SK-N-MC (cell line): ENCODE measurements around the gene NCOA1.

Experiments
- EZH2 ChIP-seq: fragments of 200-600 bp; sonication (generic); IDR thresholded peaks from one replicate; pipeline ENCODE4 v1.6.1; 2017; ENCODE audit warnings: antibody characterized with exemption
- FOXP2 ChIP-seq: optimal IDR thresholded peaks from 2 replicates; pipeline ENCODE3; 2011; ENCODE audit warnings: mild to moderate bottlenecking, moderate library complexity; ENCODE audit not compliant: insufficient read depth; ENCODE audit errors: extremely low read length, control extremely low read depth
- POLR2AphosphoS5 ChIP-seq: IDR thresholded peaks from 2 replicates; pipeline ENCODE4 v1.6.1; 2012; ENCODE audit warnings: mild to moderate bottlenecking, low read depth, low read length, borderline replicate concordance

- TF ChIP-seq EZH2 (no peak), POLR2AphosphoS5 (no peak), FOXP2 (no peak)
Observed at GRCh38 chr2:24712296-24712695, 221.2 kb downstream of the NCOA1 start.
